ENCODE measurements around the gene RFTN1.
A peak's percentile ranks its signal among the peaks of the same experiment; 100 is the strongest.
"Not testable (repeated sequence)": the region's sequence is repeated elsewhere in the genome, so short reads cannot be mapped to it uniquely, and the experiment has no call there.

The RFTN1 gene

GRCh38 chr3:16506884-16507577 lies 6.5 kb downstream of the RFTN1 start:
- no peak for DNase-seq (ENCODE audit: low spot score)

- DNase-seq (ENCODE audit: low spot score) = no peak
These were observed 7.0 kb downstream of the RFTN1 start for GRCh38 chr3:16506451-16506850.

GRCh38 chr3:16504692-16505091 lies 8.8 kb downstream of the RFTN1 start:
- no peak for DNase-seq (ENCODE audit: low spot score)

GRCh38 chr3:16504242-16504641 lies 9.3 kb downstream of the RFTN1 start:
- DNase-seq (ENCODE audit: low spot score) = no peak

GRCh38 chr3:16503191-16503776 lies 10.2 kb downstream of the RFTN1 start:
- DNase-seq (ENCODE audit: low spot score) = no peak

- DNase-seq (ENCODE audit: low spot score) = no peak
These were observed 11.1 kb downstream of the RFTN1 start for GRCh38 chr3:16502347-16502908.

- no peak for DNase-seq (ENCODE audit: low spot score)
These were observed 12.1 kb downstream of the RFTN1 start for GRCh38 chr3:16501376-16501775.

DNA sequence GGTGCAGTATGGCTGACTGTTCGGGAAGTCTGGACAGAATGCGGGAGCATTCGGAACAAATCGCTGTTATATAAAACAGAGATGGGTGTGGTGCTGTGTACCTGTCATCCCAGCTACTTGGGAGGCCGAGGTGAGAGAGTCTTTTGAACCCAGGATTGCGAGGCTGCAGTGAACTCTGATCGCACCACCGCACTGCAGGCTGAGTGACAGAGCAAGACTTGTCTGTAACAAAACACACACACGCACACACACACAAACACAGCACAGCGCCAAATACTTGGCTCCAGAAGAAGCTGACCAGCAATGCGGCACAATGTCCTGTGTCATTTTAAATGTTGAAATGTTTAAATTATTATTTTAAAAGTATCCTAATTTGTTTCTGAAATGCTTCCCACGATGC lies 12.6 kb downstream of the RFTN1 start:
- DNase-seq (ENCODE audit: low spot score) = no peak

- no peak for DNase-seq (ENCODE audit: low spot score)
These were observed 13.4 kb downstream of the RFTN1 start for GRCh38 chr3:16500093-16500492.

- DNase-seq (ENCODE audit: low spot score) = no peak
These were observed 14.1 kb downstream of the RFTN1 start for GRCh38 chr3:16499351-16499750.

DNA sequence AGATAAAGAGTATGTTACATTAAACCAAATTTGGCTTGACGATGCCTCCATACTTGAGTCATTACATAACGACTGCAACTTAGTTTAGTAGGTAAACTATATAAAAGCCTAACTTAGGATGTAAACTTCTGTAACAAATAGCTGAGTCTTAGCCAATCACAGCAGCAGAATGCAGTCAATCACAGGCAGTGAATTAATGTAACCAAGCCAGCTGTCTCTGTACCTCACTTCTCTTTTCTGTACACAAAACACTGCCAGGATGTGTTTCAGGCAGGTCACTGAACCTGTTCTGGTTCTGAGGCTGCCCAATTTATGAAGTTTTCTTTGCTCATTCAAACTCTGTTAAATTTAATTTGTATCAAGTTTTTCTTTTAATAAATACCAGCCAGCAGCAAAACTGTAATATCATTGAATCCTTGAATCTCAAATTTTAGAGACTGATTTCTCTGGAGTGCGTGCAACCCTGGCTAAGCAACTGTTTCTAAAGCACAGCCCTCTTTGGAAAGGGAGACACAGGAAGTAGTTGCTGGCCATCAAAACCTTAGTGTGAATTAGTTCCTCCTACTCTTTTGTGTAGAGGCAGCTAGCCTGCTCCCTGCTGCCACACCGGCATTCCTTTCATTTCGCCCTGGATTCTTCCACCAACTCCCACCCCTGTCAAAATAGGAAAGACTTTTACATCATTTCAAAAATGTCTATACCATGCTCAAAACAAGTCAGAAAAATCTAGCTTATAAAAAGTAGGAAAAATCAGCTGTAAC lies 15.2 kb downstream of the RFTN1 start:
- peak; percentile 38 for DNase-seq (ENCODE audit: low spot score)

GRCh38 chr3:16496408-16497222 lies 16.9 kb downstream of the RFTN1 start:
- no peak for DNase-seq (ENCODE audit: low spot score)

- no peak for DNase-seq (ENCODE audit: low spot score)
These were observed 17.5 kb downstream of the RFTN1 start for GRCh38 chr3:16496008-16496407.

- no peak for DNase-seq (ENCODE audit: low spot score)
These were observed 18.6 kb downstream of the RFTN1 start for GRCh38 chr3:16494814-16495431.

- no peak for DNase-seq (ENCODE audit: low spot score)
These were observed 19.4 kb downstream of the RFTN1 start for GRCh38 chr3:16494094-16494493.

DNA sequence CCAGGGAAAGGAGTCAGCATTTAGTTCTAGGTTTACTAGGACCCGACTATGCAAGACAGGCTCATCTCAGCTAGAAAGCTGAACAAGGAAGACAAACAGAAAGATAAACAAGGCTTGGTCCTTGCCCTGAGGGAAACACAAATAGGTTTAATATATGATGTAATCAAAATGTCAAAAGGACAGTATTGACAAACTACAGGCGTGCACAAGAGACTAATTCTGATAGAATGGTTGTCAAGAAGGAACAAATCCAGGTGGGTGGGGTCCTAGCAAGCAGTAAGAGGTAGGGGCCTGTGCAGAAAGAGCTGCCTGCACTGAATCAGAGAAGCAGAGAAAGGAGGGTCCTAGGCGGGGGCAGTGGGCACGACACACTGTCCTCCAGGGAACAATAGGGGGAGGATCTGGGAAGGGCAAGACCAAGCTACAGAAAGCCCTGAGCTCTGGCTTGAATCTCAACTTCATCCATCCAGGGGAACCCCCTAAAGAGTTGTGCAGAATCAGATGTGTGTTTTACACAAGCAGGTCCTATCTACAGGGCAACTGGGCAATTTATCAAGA lies 23.4 kb downstream of the RFTN1 start:
- DNase-seq (ENCODE audit: low spot score) = no peak

- DNase-seq (ENCODE audit: low spot score) = not testable (repeated sequence)
These were observed 24.0 kb downstream of the RFTN1 start for GRCh38 chr3:16489326-16490061.

- DNase-seq (ENCODE audit: low spot score) = no peak
These were observed 24.9 kb downstream of the RFTN1 start for GRCh38 chr3:16488637-16489036.

GRCh38 chr3:16487511-16488175 lies 25.9 kb downstream of the RFTN1 start:
- DNase-seq (ENCODE audit: low spot score) = no peak

- no peak for DNase-seq (ENCODE audit: low spot score)
These were observed 26.5 kb downstream of the RFTN1 start for GRCh38 chr3:16486951-16487480.

All from germinal center (tissue), 1 donor.